Activated CD4-positive, CD25-positive, alpha-beta regulatory T cell treated with anti-CD3 and anti-CD28 coated beads, Interleukin-2, amount 50 U/mL, for 24 hours (primary cell): Measurements from ENCODE around the gene RAD51D.
"Not testable (repeated sequence)": the region's sequence is repeated elsewhere in the genome, so short reads cannot be mapped to it uniquely, and the experiment has no call there.

ENCODE experiments used
- ATAC-seq, 2 donors: fragments of 150-1000 bp; cut with Tn5 transposase; one replicate each; pipeline ENCODE4 v1.10.0; 2021; ENCODE audit warnings: mild to moderate bottlenecking in 1 of 2, moderate library complexity in 1 of 2

The RAD51D gene

GRCh38 chr17:35064516-35065215, 55.0 kb downstream of the RAD51D start:
- no peak for ATAC-seq

GRCh38 chr17:35063514-35064223, 56.0 kb downstream of the RAD51D start, which contains the start of gene RFFL:
Gene RFFL (minus strand): TSS chr17:35063707. CDS start chr17:35026553, 37,154 bp downstream.
- ATAC-seq, result peak; percentile 96 to 97

- ATAC-seq, result no peak
Observed at GRCh38 chr17:35062308-35062707, 57.4 kb downstream of the RAD51D start.

DNA sequence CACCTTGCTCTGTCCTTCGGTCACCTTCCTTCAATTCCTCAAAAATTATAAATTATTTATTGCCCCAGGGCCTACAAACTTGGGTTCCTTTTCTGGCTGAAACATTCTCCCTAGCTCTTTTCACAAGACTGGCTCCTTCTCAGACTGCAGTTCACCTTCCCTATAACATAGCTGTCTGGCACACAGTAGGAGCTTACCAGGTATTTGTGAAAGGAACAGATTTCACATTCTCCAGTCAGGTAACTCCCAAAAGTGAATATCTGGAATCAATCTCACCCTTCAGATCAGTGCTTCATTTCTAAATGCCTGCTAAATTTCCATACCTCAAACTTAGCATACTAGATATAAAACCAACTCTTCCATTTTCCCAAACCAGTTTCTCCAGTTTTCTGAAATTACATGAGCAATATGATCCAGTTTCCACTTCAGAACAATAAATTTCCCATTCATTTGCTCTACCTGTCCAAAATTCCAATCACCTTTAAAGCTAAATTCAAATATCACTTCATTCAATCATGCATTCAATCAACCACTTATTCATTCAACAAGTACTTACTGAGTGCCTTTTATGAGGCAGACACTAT, 62.2 kb downstream of the RAD51D start:
- no peak for ATAC-seq

GRCh38 chr17:35056013-35056412, 63.6 kb downstream of the RAD51D start:
- ATAC-seq, result no peak

DNA sequence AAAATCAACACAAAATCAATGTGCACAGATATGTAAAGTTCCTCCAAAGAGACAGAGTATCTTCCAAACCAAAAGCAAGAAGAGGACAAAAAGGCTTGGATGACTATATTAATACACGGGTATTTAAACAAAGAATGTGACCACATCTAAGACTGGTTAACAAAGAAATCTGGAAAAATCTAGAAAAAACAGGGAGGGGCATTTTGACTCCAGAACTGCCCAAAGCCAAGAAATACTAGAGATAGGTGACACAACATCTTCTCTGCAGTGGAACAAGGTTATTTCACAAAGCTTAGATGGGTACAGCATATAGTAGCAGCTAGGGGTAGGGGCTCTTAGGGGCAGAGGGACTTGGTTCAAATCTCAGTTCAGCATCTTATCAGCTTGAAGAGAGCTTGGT, 66.5 kb downstream of the RAD51D start:
- no peak for ATAC-seq

DNA sequence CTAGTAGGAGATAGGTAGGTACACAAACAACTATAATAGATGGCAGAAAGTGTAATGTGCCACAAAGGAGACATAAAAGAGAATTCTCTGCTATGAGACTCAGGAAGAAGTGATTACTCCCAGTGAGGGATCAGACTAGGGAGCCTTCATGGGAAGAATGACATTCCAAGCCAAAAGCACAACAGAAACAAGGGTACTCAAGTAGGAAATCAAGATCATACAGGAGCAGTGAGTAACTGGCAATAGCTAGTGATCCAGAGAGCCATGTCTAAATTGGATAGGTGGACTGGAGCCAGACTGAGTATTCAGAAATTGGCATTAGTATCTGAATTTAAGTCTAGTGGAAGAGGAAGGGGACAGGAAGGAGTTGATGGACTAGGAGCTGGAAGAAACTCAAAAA, 66.9 kb downstream of the RAD51D start:
- no peak for ATAC-seq

GRCh38 chr17:35052241-35052610, 67.4 kb downstream of the RAD51D start:
- ATAC-seq, result no peak

GRCh38 chr17:35051579-35052240, 68.0 kb downstream of the RAD51D start:
- no peak for ATAC-seq

- ATAC-seq, result peak; percentile 36 to 41
Observed at GRCh38 chr17:35051183-35051578, 68.5 kb downstream of the RAD51D start.

DNA sequence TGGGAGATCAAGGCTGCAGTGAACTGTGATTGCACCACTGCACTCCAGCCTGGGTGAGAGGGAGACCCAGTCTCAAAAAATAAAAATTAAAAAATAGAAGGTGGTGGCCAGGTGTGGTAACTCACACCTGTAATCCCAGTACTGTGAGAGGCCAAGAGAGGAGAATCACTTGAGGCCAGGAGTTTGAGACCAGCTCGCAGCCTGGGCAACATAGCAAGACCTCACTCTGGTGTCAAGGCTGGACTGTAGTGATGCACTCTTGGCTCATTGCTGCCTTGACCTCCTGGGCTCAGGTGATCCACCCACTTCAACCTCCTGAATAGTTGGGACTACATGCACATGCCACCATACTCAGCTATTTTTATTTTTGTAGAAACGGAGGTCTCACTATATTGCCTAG, 69.5 kb downstream of the RAD51D start:
- no peak for ATAC-seq

- no peak for ATAC-seq
Observed at GRCh38 chr17:35048685-35049379, 70.8 kb downstream of the RAD51D start.

GRCh38 chr17:35046740-35047283, 72.8 kb downstream of the RAD51D start:
- ATAC-seq, result peak; percentile 92 to 93

- peak in 1 of 2 donors; percentile 2 for ATAC-seq
Observed at GRCh38 chr17:35046245-35046644, 73.4 kb downstream of the RAD51D start.

DNA sequence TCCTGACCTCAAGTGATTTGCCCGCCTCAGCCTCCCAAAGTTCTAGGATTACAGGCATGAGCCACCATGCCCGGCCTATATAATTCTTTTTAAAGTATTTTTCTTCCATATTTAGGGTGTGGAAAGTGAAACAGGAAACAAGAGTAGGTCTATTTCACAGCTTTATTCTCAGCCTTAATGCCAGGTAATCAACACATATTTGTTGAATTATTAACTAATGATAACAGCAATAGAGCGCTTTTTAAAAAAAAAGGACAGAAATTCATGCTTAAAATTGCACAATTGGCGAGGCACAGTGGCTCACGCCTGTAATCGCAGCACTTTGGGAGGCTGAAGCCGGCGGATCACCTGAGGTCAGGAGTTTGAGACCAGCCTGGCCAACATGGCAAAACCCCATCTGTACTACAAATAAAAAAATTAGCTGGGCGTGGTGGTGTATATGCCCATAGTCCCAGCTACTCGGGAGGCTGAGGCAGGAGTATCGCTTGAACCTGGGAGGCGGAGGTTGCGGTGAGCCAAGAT, 74.1 kb downstream of the RAD51D start:
- not testable (repeated sequence) for ATAC-seq

DNA sequence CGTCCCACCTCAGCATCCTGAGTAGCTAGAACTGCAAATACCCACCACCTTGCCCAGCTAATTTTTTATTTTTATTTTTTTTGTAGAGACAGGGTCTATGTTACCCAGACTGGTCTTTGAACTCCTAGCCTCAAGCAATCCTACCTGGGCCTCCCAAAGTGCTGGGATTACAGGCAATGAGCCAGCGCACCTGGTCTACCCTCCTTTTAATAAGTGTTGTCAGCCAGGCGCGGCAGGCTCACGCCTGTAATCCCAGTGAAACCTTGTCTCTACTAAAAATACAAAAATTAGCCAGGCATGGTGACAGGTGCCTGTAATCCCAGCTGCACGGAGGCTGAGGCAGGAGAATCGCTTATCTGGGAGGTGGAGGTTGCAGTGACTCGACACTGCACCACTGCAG, 75.5 kb downstream of the RAD51D start:
- ATAC-seq, result no peak
